C4-2B (cell line): ENCODE data around the gene RPS6KA3.

Experiments
- CTCF ChIP-seq: fragments of 450-650 bp; conservative IDR thresholded peaks from 2 replicates; pipeline ENCODE4 v1.5.1; 2017; ENCODE audit warnings: mild to moderate bottlenecking
- ZFX ChIP-seq: fragments of 450-650 bp; IDR thresholded peaks from 2 replicates; pipeline ENCODE4 v1.6.1; 2017

DNA sequence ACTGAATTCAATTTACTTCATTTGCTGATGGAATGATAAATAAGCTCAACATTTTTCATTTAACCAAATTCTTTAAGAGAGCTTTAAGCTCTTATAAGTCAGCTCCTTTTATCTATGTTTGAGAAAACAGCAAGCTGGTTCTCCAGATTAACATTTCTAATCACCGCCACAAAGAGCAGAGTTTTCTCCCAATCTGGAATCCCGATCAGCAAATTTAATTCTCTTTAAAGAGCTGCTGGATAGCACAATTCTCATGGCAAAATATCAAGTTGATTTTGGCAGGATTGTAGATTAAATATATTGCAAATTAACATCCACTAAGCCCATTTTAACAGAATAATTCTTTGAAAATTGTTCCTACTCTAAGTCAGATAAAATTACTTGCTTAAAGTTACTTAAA is 48.8 kb downstream of the RPS6KA3 start:
- TF ChIP-seq CTCF (no peak), ZFX (no peak)
